Large intestine (tissue), 3 donors: ENCODE results near the gene PMIS2. TPM values are rescaled to one million over a fixed set of nuclear protein-coding genes. Genes with fewer than 3 reads are reported as not detected.

Experiments used
- DNase-seq, 2 donors: peaks; one replicate each; pipeline versions ENCODE4 v3.0.0 to v3.0.0-alpha.2; 2013
- H3K27ac ChIP-seq: one replicate; pipeline ENCODE4 v1.5.1; 2013; ENCODE audit warnings: low read length
- H3K27me3 ChIP-seq: 2 replicates; pipeline ENCODE4 v1.6.1; 2013; ENCODE audit warnings: low read length; ENCODE audit not compliant: control insufficient read depth, insufficient read depth
- H3K36me3 ChIP-seq: 2 replicates; pipeline ENCODE4 v1.6.1; 2013; ENCODE audit warnings: low read length; ENCODE audit not compliant: control insufficient read depth, insufficient read depth
- H3K4me1 ChIP-seq: one replicate; pipeline ENCODE4 v1.6.1; 2013; ENCODE audit warnings: low read length; ENCODE audit not compliant: control insufficient read depth, insufficient read depth
- H3K4me3 ChIP-seq: one replicate; pipeline ENCODE4 v1.5.1; 2013; ENCODE audit warnings: low read length
- H3K9me3 ChIP-seq: one replicate; pipeline ENCODE4 v1.6.1; 2013; ENCODE audit warnings: mild to moderate bottlenecking, low read depth, low read length, moderate library complexity; ENCODE audit not compliant: control insufficient read depth
- WGBS: methylation state at CpG from one replicate; pipeline ENCODE4 v1.1.5; 2013; ENCODE audit warnings: low lambda C conversion rate; ENCODE audit not compliant: insufficient coverage; 5-methylcytosine and 5-hydroxymethylcytosine counted together
- polyA plus RNA-seq: library from polyadenylated mRNA; unstranded; fragments of 120-200 nt; gene quantifications from one replicate; pipeline ENCODE4 v1.2.1, GENCODE V29; 2013

Gene PMIS2
- polyA plus RNA-seq, 1 donor: not detected

- Histone ChIP-seq H3K27me3 (no peaks in the 10 kb centered on the region), H3K4me1 (peaks cover 6% of the 10 kb centered on the region), H3K36me3 (peaks cover 32% of the 10 kb centered on the region), H3K27ac (peak within 1 kb of the TSS; percentile 85), H3K4me3 (peak within 1 kb of the TSS; percentile 85), H3K9me3 (no peaks in the 10 kb centered on the region)
- DNase-seq: peak; percentile 99
- WGBS: no CpG with 5 or more reads among the region's 56 CpGs
These were observed 42.8 kb downstream of the PMIS2 start, which contains the start of gene RBM42 for GRCh38 chr19:35628565-35629331. RBM42 (plus strand) TSS chr19:35629036; CDS start chr19:35629154, 118 bp downstream.

- Histone ChIP-seq H3K4me1 (peaks cover 6% of the 10 kb centered on the region), H3K27ac (peak overlapping the region; percentile 85), H3K9me3 (no peaks in the 10 kb centered on the region), H3K36me3 (peaks cover 37% of the 10 kb centered on the region), H3K4me3 (peak overlapping the region; percentile 85), H3K27me3 (no peaks in the 10 kb centered on the region)
- WGBS: no CpG with 5 or more reads among the region's 15 CpGs
- no peak for DNase-seq
These were observed 43.3 kb downstream of the PMIS2 start for GRCh38 chr19:35629332-35629633.

- Histone ChIP-seq H3K4me1 (peaks cover 6% of the 10 kb centered on the region), H3K4me3 (no peak overlapping the region), H3K27me3 (no peaks in the 10 kb centered on the region), H3K36me3 (peaks cover 70% of the 10 kb centered on the region), H3K27ac (no peak overlapping the region), H3K9me3 (no peaks in the 10 kb centered on the region)
- no peak for DNase-seq
- WGBS: no CpG with 5 or more reads among the region's 29 CpGs
These were observed 47.9 kb downstream of the PMIS2 start for GRCh38 chr19:35633727-35634440.

GRCh38 chr19:35636651-35637050 is 50.7 kb downstream of the PMIS2 start:
- Histone ChIP-seq H3K36me3 (peaks cover 57% of the 10 kb centered on the region), H3K27me3 (no peaks in the 10 kb centered on the region), H3K27ac (no peak overlapping the region), H3K4me3 (no peak overlapping the region), H3K9me3 (no peaks in the 10 kb centered on the region), H3K4me1 (peaks cover 3% of the 10 kb centered on the region)
- no peak for DNase-seq
- no CpG with 5 or more reads among the region's 3 CpGs for WGBS

Other genes starting within 250 kb of the PMIS2 start
- gene FFAR1, start 238.3 kb upstream of the PMIS2 start, polyA plus RNA-seq: 1.8 TPM
- gene FFAR3, start 227.7 kb upstream of the PMIS2 start, polyA plus RNA-seq: 0.79 TPM
- gene GPR42, start 215.1 kb upstream of the PMIS2 start, polyA plus RNA-seq: 0.22 TPM
- gene FFAR2, start 137.9 kb upstream of the PMIS2 start, polyA plus RNA-seq: 3.1 TPM
- gene KRTDAP, start 95.7 kb upstream of the PMIS2 start, polyA plus RNA-seq: 0.40 TPM
- 36.0 TPM for gene DMKN, start 72.5 kb upstream of the PMIS2 start, polyA plus RNA-seq
- not detected for gene SBSN, start 57.9 kb upstream of the PMIS2 start, polyA plus RNA-seq
- gene GAPDHS, start 52.7 kb upstream of the PMIS2 start, polyA plus RNA-seq: not detected
- 89.6 TPM for gene TMEM147, start 40.5 kb upstream of the PMIS2 start, polyA plus RNA-seq
- not detected for gene ATP4A, start 22.5 kb upstream of the PMIS2 start, polyA plus RNA-seq
- 13.3 TPM for gene HAUS5, start 26.6 kb downstream of the PMIS2 start, polyA plus RNA-seq
- gene RBM42, start 42.9 kb downstream of the PMIS2 start, polyA plus RNA-seq: 56.9 TPM
- gene ETV2, start 55.6 kb downstream of the PMIS2 start, polyA plus RNA-seq: 1.5 TPM
- 356 TPM for gene COX6B1, start 62.1 kb downstream of the PMIS2 start, polyA plus RNA-seq
- gene UPK1A, start 80.3 kb downstream of the PMIS2 start, polyA plus RNA-seq: 0.04 TPM
- gene ZBTB32, start 118.4 kb downstream of the PMIS2 start, polyA plus RNA-seq: 0.51 TPM
- 33.2 TPM for gene KMT2B, start 131.8 kb downstream of the PMIS2 start, polyA plus RNA-seq
- 3.8 TPM for gene IGFLR1, start 156.3 kb downstream of the PMIS2 start, polyA plus RNA-seq
- 31.2 TPM for gene U2AF1L4, start 159.2 kb downstream of the PMIS2 start, polyA plus RNA-seq
- gene PSENEN, start 159.5 kb downstream of the PMIS2 start, polyA plus RNA-seq: 63.3 TPM
- 11.3 TPM for gene LIN37, start 162.4 kb downstream of the PMIS2 start, polyA plus RNA-seq
- gene HSPB6, start 170.9 kb downstream of the PMIS2 start, polyA plus RNA-seq: 50.2 TPM
- gene PROSER3, start 172.0 kb downstream of the PMIS2 start, polyA plus RNA-seq: 16.3 TPM
- gene ARHGAP33, start 189.4 kb downstream of the PMIS2 start, polyA plus RNA-seq: 22.2 TPM
- gene PRODH2, start 226.7 kb downstream of the PMIS2 start, polyA plus RNA-seq: 1.9 TPM